ENCODE results near the gene GCA.

The GCA gene

DNA sequence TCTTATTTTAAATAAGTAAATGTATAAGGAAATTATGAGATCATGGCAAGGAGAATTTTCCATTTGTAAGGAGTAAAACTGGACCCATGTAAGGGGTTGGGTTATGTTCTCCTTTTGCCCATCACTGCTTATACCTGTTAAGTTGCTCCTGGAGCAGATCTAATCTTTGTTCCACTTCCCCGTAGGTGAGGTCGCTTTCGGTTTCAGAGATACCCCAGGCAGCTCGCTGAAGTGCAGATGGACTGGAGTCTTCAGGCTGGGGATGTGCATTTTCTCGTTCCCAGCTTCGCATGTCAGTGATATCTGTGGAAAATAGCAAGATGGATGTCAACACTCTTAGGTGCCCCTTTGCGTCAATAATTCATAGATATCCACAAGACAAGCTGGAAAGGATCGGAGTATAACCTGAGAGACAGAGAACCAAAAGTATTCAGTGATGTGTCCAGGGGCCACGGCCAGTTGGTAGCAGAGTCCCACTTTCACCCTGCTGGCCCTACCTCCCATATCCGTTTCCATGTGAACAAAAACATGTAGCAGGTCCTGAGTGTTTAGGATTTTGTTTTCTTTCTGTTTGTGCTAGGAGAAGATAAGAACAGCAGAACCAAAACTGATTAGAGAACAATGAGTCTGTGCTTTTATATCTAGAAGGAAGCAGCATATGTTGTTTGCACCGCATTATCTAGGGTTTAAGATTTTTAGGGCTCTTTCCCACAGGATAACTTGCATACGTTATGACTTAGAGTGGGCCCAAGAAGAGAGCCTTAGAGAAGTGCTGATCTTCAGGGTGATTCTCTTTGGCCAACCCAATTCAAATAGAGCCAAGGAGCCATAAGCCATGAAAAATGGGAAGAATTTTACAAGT, 36.0 kb downstream of the GCA start:
- no peak overlapping the region for H3K9ac ChIP-seq (ENCODE audit: low read depth, low read length)
- ATAC-seq (ENCODE audit: insufficient read depth, low read depth) (no peak), DNase-seq (no peak)
- no peaks in the 10 kb centered on the region for H3K79me2 ChIP-seq (ENCODE audit: insufficient read depth, low read length)
- H2AFZ ChIP-seq (ENCODE audit: low read depth, low read length), result no peak overlapping the region
- peaks cover 4% of the 10 kb centered on the region for H3K27me3 ChIP-seq (ENCODE audit: insufficient read depth, low read length, poor library complexity)
- H3K4me1 ChIP-seq (ENCODE audit: insufficient read depth, low read length), result no peaks in the 10 kb centered on the region
- no peak overlapping the region for H3K4me2 ChIP-seq (ENCODE audit: insufficient read depth, low read length)
- H3K36me3 ChIP-seq (ENCODE audit: insufficient read depth, low read length), result no peaks in the 10 kb centered on the region
- no peak overlapping the region for H3K27ac ChIP-seq (ENCODE audit: low read length)
- H4K20me1 ChIP-seq (ENCODE audit: insufficient read depth, low read length), result no peaks in the 10 kb centered on the region
- H3K4me3 ChIP-seq (ENCODE audit: low read depth in 1 of 2, low read length in 2 of 2), result no peak overlapping the region
- TF ChIP-seq, protein P1, sequence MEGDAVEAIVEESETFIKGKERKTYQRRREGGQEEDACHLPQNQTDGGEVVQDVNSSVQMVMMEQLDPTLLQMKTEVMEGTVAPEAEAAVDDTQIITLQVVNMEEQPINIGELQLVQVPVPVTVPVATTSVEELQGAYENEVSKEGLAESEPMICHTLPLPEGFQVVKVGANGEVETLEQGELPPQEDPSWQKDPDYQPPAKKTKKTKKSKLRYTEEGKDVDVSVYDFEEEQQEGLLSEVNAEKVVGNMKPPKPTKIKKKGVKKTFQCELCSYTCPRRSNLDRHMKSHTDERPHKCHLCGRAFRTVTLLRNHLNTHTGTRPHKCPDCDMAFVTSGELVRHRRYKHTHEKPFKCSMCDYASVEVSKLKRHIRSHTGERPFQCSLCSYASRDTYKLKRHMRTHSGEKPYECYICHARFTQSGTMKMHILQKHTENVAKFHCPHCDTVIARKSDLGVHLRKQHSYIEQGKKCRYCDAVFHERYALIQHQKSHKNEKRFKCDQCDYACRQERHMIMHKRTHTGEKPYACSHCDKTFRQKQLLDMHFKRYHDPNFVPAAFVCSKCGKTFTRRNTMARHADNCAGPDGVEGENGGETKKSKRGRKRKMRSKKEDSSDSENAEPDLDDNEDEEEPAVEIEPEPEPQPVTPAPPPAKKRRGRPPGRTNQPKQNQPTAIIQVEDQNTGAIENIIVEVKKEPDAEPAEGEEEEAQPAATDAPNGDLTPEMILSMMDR (IDR thresholded peaks at IDR 0.05; ENCODE audit: borderline replicate concordance, extremely low read depth, low read length, poor library complexity, severe bottlenecking), result no peak
- no peak for TF ChIP-seq EZH2 (IDR thresholded peaks at IDR 0.05; ENCODE audit: borderline replicate concordance, low read depth, low read length, severe bottlenecking)
- H3K9me3 ChIP-seq (ENCODE audit: insufficient read depth, low read length, severe bottlenecking), result no peaks in the 10 kb centered on the region

DNA sequence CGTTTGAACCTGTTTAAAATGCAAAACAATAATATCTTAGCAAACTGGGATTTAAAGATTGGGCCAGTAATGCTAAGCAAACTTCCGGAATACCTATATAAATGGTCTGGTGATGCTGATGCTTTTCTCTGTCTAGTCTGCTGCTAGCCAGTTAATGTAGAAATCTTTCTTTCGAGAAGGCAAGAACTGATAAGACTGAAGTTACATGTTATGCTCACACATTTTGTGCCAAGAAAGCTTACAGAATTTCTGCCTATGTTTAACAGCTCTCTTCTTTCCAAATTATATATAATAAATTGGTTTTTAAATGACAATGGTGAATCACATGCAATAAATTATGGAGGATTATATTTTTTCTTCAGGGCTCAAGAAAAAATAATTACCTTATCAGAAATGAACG, 37.9 kb downstream of the GCA start:
- H3K36me3 ChIP-seq (ENCODE audit: insufficient read depth, low read length), result no peaks in the 10 kb centered on the region
- H4K20me1 ChIP-seq (ENCODE audit: insufficient read depth, low read length), result no peaks in the 10 kb centered on the region
- no peaks in the 10 kb centered on the region for H3K79me2 ChIP-seq (ENCODE audit: insufficient read depth, low read length)
- H3K27ac ChIP-seq (ENCODE audit: low read length), result no peak overlapping the region
- ATAC-seq (ENCODE audit: insufficient read depth, low read depth) (no peak), DNase-seq (no peak)
- H3K27me3 ChIP-seq (ENCODE audit: insufficient read depth, low read length, poor library complexity), result peaks cover 4% of the 10 kb centered on the region
- no peaks in the 10 kb centered on the region for H3K9me3 ChIP-seq (ENCODE audit: insufficient read depth, low read length, severe bottlenecking)
- H3K4me1 ChIP-seq (ENCODE audit: insufficient read depth, low read length), result no peaks in the 10 kb centered on the region
- TF ChIP-seq EZH2 (IDR thresholded peaks at IDR 0.05; ENCODE audit: borderline replicate concordance, low read depth, low read length, severe bottlenecking), result no peak
- TF ChIP-seq, protein P1 (IDR thresholded peaks at IDR 0.05; ENCODE audit: borderline replicate concordance, extremely low read depth, low read length, poor library complexity, severe bottlenecking), result no peak
- no peak overlapping the region for H3K9ac ChIP-seq (ENCODE audit: low read depth, low read length)
- no peak overlapping the region for H3K4me3 ChIP-seq (ENCODE audit: low read depth in 1 of 2, low read length in 2 of 2)
- H3K4me2 ChIP-seq (ENCODE audit: insufficient read depth, low read length), result no peak overlapping the region
- no peak overlapping the region for H2AFZ ChIP-seq (ENCODE audit: low read depth, low read length)

DNA sequence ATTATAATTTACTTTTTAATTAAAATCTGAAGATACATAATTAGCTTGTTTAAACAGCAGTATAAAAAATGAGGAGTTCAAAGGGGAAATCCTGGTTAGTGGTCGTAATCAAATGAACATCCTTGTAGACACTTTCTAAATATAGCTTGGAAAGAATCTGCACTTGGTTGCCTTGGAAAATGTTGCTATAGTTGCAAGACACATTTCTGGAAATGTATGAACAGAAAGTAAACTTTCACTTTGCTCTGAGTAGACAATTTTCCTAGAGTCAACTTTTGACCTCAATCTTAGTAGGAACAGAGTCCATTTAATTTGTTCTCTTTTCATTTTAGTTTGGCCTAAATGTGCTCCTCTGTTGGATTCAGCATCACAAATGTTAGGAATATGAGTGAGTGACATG, 38.3 kb downstream of the GCA start:
- H3K4me3 ChIP-seq (ENCODE audit: low read depth in 1 of 2, low read length in 2 of 2), result no peak overlapping the region
- no peak overlapping the region for H3K27ac ChIP-seq (ENCODE audit: low read length)
- no peaks in the 10 kb centered on the region for H3K9me3 ChIP-seq (ENCODE audit: insufficient read depth, low read length, severe bottlenecking)
- DNase-seq (no peak), ATAC-seq (ENCODE audit: insufficient read depth, low read depth) (no peak)
- H3K27me3 ChIP-seq (ENCODE audit: insufficient read depth, low read length, poor library complexity), result peaks cover 4% of the 10 kb centered on the region
- H3K4me2 ChIP-seq (ENCODE audit: insufficient read depth, low read length), result no peak overlapping the region
- H3K9ac ChIP-seq (ENCODE audit: low read depth, low read length), result no peak overlapping the region
- H2AFZ ChIP-seq (ENCODE audit: low read depth, low read length), result no peak overlapping the region
- H3K79me2 ChIP-seq (ENCODE audit: insufficient read depth, low read length), result no peaks in the 10 kb centered on the region
- TF ChIP-seq, protein P1 (IDR thresholded peaks at IDR 0.05; ENCODE audit: borderline replicate concordance, extremely low read depth, low read length, poor library complexity, severe bottlenecking), result no peak
- no peak for TF ChIP-seq EZH2 (IDR thresholded peaks at IDR 0.05; ENCODE audit: borderline replicate concordance, low read depth, low read length, severe bottlenecking)
- H3K36me3 ChIP-seq (ENCODE audit: insufficient read depth, low read length), result no peaks in the 10 kb centered on the region
- H4K20me1 ChIP-seq (ENCODE audit: insufficient read depth, low read length), result no peaks in the 10 kb centered on the region
- H3K4me1 ChIP-seq (ENCODE audit: insufficient read depth, low read length), result no peaks in the 10 kb centered on the region
